Measurements from ENCODE around the gene NSUN4. TPM values are rescaled to one million over a fixed set of nuclear protein-coding genes. Genes with fewer than 3 reads are reported as not detected.
A peak's percentile ranks its signal among the peaks of the same experiment; 100 is the strongest.

NSUN4 gene
- total and polyA plus RNA-seq, 2 of the 13 experiments (the other 11 are each of a cell fraction or from before 2014, with no cell fraction given), result 21.5 to 23.5 TPM

GRCh38 chr1:46301808-46302640 is 38.6 kb upstream of the NSUN4 start (continued):
- TF ChIP-seq REST (IDR thresholded peaks at IDR 0.05; ENCODE audit: borderline replicate concordance in 1 of 2, low read depth in 1 of 2, low read length in 2 of 2) (no peak), ZMAT3 (CRISPR knock-in tag; conservative IDR thresholded peaks at IDR 0.05) (peak; percentile 58), SALL2 (CRISPR knock-in tag; IDR thresholded peaks at IDR 0.05) (0 out of 2 replicates have a peak, but pooled peaks have one; percentile 16), ZNF562 (CRISPR knock-in tag; IDR thresholded peaks at IDR 0.05; ENCODE audit: borderline replicate concordance) (no peak), ZC3H4 (CRISPR knock-in tag; IDR thresholded peaks at IDR 0.05; ENCODE audit: borderline replicate concordance) (no peak), ZNF768 (CRISPR knock-in tag; IDR thresholded peaks at IDR 0.05) (no peak), STAT5B (CRISPR knock-in tag; IDR thresholded peaks at IDR 0.05) (0 out of 2 replicates have a peak, but pooled peaks have one; percentile 6), NCOA1 (CRISPR knock-in tag; IDR thresholded peaks at IDR 0.05) (0 out of 2 replicates have a peak, but pooled peaks have one; percentile 13), SKI (IDR thresholded peaks at IDR 0.05; ENCODE audit: partially characterized antibody) (no peak), PRDM10 (CRISPR knock-in tag; IDR thresholded peaks at IDR 0.05; ENCODE audit: low read depth) (no peak; the same call in 1 of the 2 replicates), KAT7 (CRISPR knock-in tag; IDR thresholded peaks at IDR 0.05; ENCODE audit: borderline replicate concordance) (no peak), ZFY (CRISPR knock-in tag; IDR thresholded peaks at IDR 0.05) (peak; percentile 67), NR2C2 (CRISPR knock-in tag; IDR thresholded peaks at IDR 0.05; ENCODE audit: borderline replicate concordance) (no peak; the same call in 1 of the 2 replicates), NFRKB (IDR thresholded peaks at IDR 0.05) (no peak), ZNF264 (CRISPR knock-in tag; IDR thresholded peaks at IDR 0.05) (no peak), MYC (CRISPR knock-in tag; IDR thresholded peaks at IDR 0.05; ENCODE audit: borderline replicate concordance) (peak; percentile 38; the same call in 1 of the 2 replicates)
- TF ChIP-seq, protein P1, sequence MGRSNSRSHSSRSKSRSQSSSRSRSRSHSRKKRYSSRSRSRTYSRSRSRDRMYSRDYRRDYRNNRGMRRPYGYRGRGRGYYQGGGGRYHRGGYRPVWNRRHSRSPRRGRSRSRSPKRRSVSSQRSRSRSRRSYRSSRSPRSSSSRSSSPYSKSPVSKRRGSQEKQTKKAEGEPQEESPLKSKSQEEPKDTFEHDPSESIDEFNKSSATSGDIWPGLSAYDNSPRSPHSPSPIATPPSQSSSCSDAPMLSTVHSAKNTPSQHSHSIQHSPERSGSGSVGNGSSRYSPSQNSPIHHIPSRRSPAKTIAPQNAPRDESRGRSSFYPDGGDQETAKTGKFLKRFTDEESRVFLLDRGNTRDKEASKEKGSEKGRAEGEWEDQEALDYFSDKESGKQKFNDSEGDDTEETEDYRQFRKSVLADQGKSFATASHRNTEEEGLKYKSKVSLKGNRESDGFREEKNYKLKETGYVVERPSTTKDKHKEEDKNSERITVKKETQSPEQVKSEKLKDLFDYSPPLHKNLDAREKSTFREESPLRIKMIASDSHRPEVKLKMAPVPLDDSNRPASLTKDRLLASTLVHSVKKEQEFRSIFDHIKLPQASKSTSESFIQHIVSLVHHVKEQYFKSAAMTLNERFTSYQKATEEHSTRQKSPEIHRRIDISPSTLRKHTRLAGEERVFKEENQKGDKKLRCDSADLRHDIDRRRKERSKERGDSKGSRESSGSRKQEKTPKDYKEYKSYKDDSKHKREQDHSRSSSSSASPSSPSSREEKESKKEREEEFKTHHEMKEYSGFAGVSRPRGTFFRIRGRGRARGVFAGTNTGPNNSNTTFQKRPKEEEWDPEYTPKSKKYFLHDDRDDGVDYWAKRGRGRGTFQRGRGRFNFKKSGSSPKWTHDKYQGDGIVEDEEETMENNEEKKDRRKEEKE (IDR thresholded peaks at IDR 0.05), result no peak
- TF ChIP-seq, protein P2, sequence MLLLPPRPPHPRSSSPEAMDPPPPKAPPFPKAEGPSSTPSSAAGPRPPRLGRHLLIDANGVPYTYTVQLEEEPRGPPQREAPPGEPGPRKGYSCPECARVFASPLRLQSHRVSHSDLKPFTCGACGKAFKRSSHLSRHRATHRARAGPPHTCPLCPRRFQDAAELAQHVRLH (CRISPR knock-in tag; IDR thresholded peaks at IDR 0.05; ENCODE audit: borderline replicate concordance, low read depth), result no peak

Data from HepG2 (cell line).